Neuronal stem cell (in vitro differentiated cells): ENCODE data around the gene TMEM163.

ENCODE experiments used
- DNase-seq: peaks from one replicate; pipeline ENCODE4 v3.0.0-alpha.2; 2013; ENCODE audit warnings: low spot score
- H2AFZ ChIP-seq: one replicate; pipeline ENCODE4 v1.6.1; 2013; ENCODE audit warnings: mild to moderate bottlenecking, low read length, inconsistent platforms
- H2AK5ac ChIP-seq: 2 replicates; pipeline ENCODE4 v1.6.1; 2013; ENCODE audit warnings: low read depth, mild to moderate bottlenecking, inconsistent platforms, low read length, moderate library complexity, mixed read lengths
- H2BK120ac ChIP-seq: 2 replicates; pipeline ENCODE4 v1.6.1; 2013; ENCODE audit warnings: low read depth, mild to moderate bottlenecking, inconsistent platforms, low read length, moderate library complexity, mixed read lengths
- H2BK12ac ChIP-seq: one replicate; pipeline ENCODE4 v1.6.1; 2013; ENCODE audit warnings: low read length, inconsistent platforms
- H2BK15ac ChIP-seq: 2 replicates; pipeline ENCODE4 v1.6.1; 2013; ENCODE audit warnings: mild to moderate bottlenecking, low read length, inconsistent platforms, mixed read lengths
- H2BK5ac ChIP-seq: one replicate; pipeline ENCODE4 v1.6.1; 2013; ENCODE audit warnings: inconsistent platforms, mild to moderate bottlenecking, low read length, moderate library complexity
- H3K14ac ChIP-seq: one replicate; pipeline ENCODE4 v1.6.1; 2013; ENCODE audit warnings: low read length, inconsistent platforms
- H3K18ac ChIP-seq: 2 replicates; pipeline ENCODE4 v1.6.1; 2013; ENCODE audit warnings: low read length, inconsistent platforms
- H3K23ac ChIP-seq: 2 replicates; pipeline ENCODE4 v1.6.1; 2013; ENCODE audit warnings: low read depth, mild to moderate bottlenecking, mixed read lengths, low read length, inconsistent platforms; ENCODE audit not compliant: poor library complexity
- H3K27ac ChIP-seq: replicated peaks from 3 replicates; pipeline ENCODE4 v1.5.1; 2013; ENCODE audit warnings: low read length, inconsistent platforms
- H3K27me3 ChIP-seq, 3 experiments: 2 replicates each; pipeline ENCODE4 v1.6.1; 2013; ENCODE audit warnings: low read length in 3 of 3, mild to moderate bottlenecking in 2 of 3, inconsistent platforms in 1 of 3, low read depth in 1 of 3, mixed read lengths in 1 of 3, moderate library complexity in 1 of 3; ENCODE audit not compliant: control insufficient read depth in 3 of 3, insufficient read depth in 3 of 3
- H3K36me3 ChIP-seq, 2 donors: replicated peaks in 1 of 2; 2 replicates each; pipeline ENCODE4 v1.6.1; 2013; ENCODE audit warnings: low read length in 2 of 2; ENCODE audit not compliant: control insufficient read depth in 2 of 2, insufficient read depth in 2 of 2
- H3K4ac ChIP-seq: 2 replicates; pipeline ENCODE4 v1.6.1; 2013; ENCODE audit warnings: inconsistent platforms, mild to moderate bottlenecking, low read length, moderate library complexity
- H3K4me1 ChIP-seq, 2 donors: 1 replicate in 1 of 2; 2 replicates in 1 of 2; pipeline ENCODE4 v1.6.1; 2013; ENCODE audit warnings: low read length in 2 of 2, low read depth in 1 of 2; ENCODE audit not compliant: control insufficient read depth in 2 of 2, insufficient read depth in 1 of 2
- H3K4me2 ChIP-seq: one replicate; pipeline ENCODE4 v1.6.1; 2013; ENCODE audit warnings: mild to moderate bottlenecking, low read length, inconsistent platforms; ENCODE audit not compliant: insufficient read depth, poor library complexity, severe bottlenecking
- H3K4me3 ChIP-seq, 2 donors: 2 replicates each; pipeline ENCODE4 v1.5.1; 2013; ENCODE audit warnings: low read length in 2 of 2, mild to moderate bottlenecking in 2 of 2, inconsistent platforms in 1 of 2, moderate library complexity in 1 of 2
- H3K79me1 ChIP-seq: one replicate; pipeline ENCODE4 v1.6.1; 2013; ENCODE audit warnings: low read depth, mild to moderate bottlenecking, inconsistent platforms, low read length, moderate library complexity
- H3K9ac ChIP-seq: one replicate; pipeline ENCODE4 v1.6.1; 2013; ENCODE audit warnings: mild to moderate bottlenecking, low read depth, low read length, inconsistent platforms; ENCODE audit not compliant: poor library complexity
- H3K9me3 ChIP-seq, 2 donors: replicated peaks in 1 of 2; 2 replicates each; pipeline versions ENCODE3 to v1.6.1; 2013; ENCODE audit warnings: low read length in 2 of 2, mild to moderate bottlenecking in 2 of 2, inconsistent platforms in 1 of 2, low read depth in 1 of 2, mixed read lengths in 1 of 2, moderate library complexity in 1 of 2; ENCODE audit not compliant: control insufficient read depth in 2 of 2, insufficient read depth in 1 of 2
- H4K8ac ChIP-seq: one replicate; pipeline ENCODE4 v1.6.1; 2013; ENCODE audit warnings: low read depth, mild to moderate bottlenecking, inconsistent platforms, low read length, moderate library complexity
- H4K91ac ChIP-seq: one replicate; pipeline ENCODE4 v1.6.1; 2013; ENCODE audit warnings: low read length, low read depth, mild to moderate bottlenecking, inconsistent platforms; ENCODE audit not compliant: poor library complexity
- WGBS, 2 donors: extraction: QIAGEN DNeasy Blood & Tissue Kit; methylation state at CpG; one replicate each; pipeline ENCODE4 v1.1.7; 2013; ENCODE audit warnings: missing lambda C conversion rate in 2 of 2, mixed read lengths in 1 of 2; ENCODE audit not compliant: insufficient read length in 2 of 2, insufficient replicate concordance in 1 of 2; ENCODE audit errors: extremely low coverage in 2 of 2; 5-methylcytosine and 5-hydroxymethylcytosine counted together

The TMEM163 gene

GRCh38 chr2:134425724-134426496 is 292.9 kb downstream of the TMEM163 start:
- no peak overlapping the region for H3K4ac ChIP-seq
- no peak overlapping the region for H2BK12ac ChIP-seq
- no peaks in the 10 kb centered on the region for H3K79me1 ChIP-seq
- no peak overlapping the region for H3K9ac ChIP-seq
- H3K4me2 ChIP-seq: no peak overlapping the region
- 100% methylated on average over 1 to 2 of the region's 6 CpGs for WGBS, 2 donors
- no peak overlapping the region for H2BK15ac ChIP-seq
- no peaks in the 10 kb centered on the region for H3K9me3 ChIP-seq
- H2AK5ac ChIP-seq: no peak overlapping the region
- H3K4me3 ChIP-seq: no peak overlapping the region
- H3K36me3 ChIP-seq: peaks cover 2 to 48% of the 10 kb centered on the region in 2 donors
- no peak overlapping the region for H4K91ac ChIP-seq
- no peak overlapping the region for H2BK120ac ChIP-seq
- no peaks in the 10 kb centered on the region for H3K27me3 ChIP-seq
- H2BK5ac ChIP-seq: no peak overlapping the region
- H3K23ac ChIP-seq: no peak overlapping the region
- no peak overlapping the region for H4K8ac ChIP-seq
- peaks cover 0 to 3% of the 10 kb centered on the region in 2 donors for H3K4me1 ChIP-seq
- H3K18ac ChIP-seq: no peak overlapping the region
- no peak for DNase-seq
- H3K27ac ChIP-seq: no peak overlapping the region
- no peak overlapping the region for H2AFZ ChIP-seq
- H3K14ac ChIP-seq: no peak overlapping the region

DNA sequence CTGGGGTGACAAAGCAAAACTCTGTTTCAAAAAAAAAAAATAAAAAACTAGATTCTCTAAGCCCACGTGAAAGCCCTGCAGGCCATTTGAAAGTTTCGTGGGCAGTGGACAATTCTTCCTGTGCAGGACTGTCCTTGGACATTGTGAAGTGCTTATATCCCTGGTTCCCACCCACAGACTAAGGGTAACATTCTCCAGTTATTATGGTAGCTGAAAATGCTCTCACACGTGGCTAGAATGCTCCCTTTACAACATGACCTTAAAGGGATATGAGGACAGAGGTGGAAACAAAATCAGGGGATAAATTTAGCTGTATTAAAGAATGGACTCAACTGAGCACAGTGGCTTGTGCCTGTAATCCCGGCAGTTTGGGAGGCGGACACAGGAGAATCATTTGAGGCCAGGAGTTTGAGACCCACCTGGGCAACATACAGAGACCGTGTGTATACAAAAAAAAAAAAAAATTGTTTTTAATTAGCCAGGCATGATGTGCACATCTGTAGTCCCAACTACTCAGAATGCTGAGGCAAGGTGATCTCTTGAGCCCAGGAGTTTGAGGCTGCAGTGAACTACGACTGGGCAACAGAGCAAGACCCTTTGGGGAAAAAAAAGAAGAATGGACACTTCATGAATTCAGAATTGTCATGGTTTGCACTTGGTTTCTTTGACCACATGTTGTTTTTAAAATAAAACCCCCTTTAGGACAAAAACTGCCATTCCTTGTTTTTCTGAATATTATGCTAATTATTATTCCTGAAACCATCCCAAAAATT is 297.1 kb downstream of the TMEM163 start:
- H3K23ac ChIP-seq: no peak overlapping the region
- no peak overlapping the region for H3K4me2 ChIP-seq
- H2BK12ac ChIP-seq: no peak overlapping the region
- no peak overlapping the region for H3K14ac ChIP-seq
- no CpG with 5 or more reads among the region's 7 CpGs for WGBS, 2 donors
- no peak overlapping the region for H3K9ac ChIP-seq
- no peak for DNase-seq
- H3K79me1 ChIP-seq: no peaks in the 10 kb centered on the region
- no peak overlapping the region for H2BK120ac ChIP-seq
- no peak overlapping the region for H4K8ac ChIP-seq
- no peak overlapping the region for H3K27ac ChIP-seq
- no peaks in the 10 kb centered on the region for H3K27me3 ChIP-seq
- no peaks in the 10 kb centered on the region for H3K4me1 ChIP-seq
- H2AFZ ChIP-seq: no peak overlapping the region
- H2BK5ac ChIP-seq: no peak overlapping the region
- no peak overlapping the region for H2AK5ac ChIP-seq
- H3K9me3 ChIP-seq: no peaks in the 10 kb centered on the region
- peaks cover 0 to 31% of the 10 kb centered on the region in 2 donors for H3K36me3 ChIP-seq
- H4K91ac ChIP-seq: no peak overlapping the region
- no peak overlapping the region for H2BK15ac ChIP-seq
- no peak overlapping the region for H3K4ac ChIP-seq
- no peak overlapping the region for H3K18ac ChIP-seq
- no peak overlapping the region for H3K4me3 ChIP-seq

- Histone ChIP-seq H2BK120ac (no peak overlapping the region), H2AK5ac (no peak overlapping the region), H3K23ac (no peak overlapping the region), H3K79me1 (no peaks in the 10 kb centered on the region), H3K27me3 (no peaks in the 10 kb centered on the region), H3K18ac (no peak overlapping the region), H3K9me3 (no peaks in the 10 kb centered on the region), H4K91ac (no peak overlapping the region), H2BK5ac (no peak overlapping the region), H2AFZ (no peak overlapping the region), H3K27ac (no peak overlapping the region), H3K36me3 (peaks cover 0 to 26% of the 10 kb centered on the region in 2 donors), H3K4ac (no peak overlapping the region), H3K4me2 (no peak overlapping the region), H3K9ac (no peak overlapping the region), H3K14ac (no peak overlapping the region), H4K8ac (no peak overlapping the region), H3K4me1 (no peaks in the 10 kb centered on the region), H2BK15ac (no peak overlapping the region), H3K4me3 (no peak overlapping the region), H2BK12ac (no peak overlapping the region)
- WGBS, 2 donors: no CpG with 5 or more reads among the region's 3 CpGs
- DNase-seq: no peak
Measured at GRCh38 chr2:134420920-134421319, 297.9 kb downstream of the TMEM163 start.

DNA sequence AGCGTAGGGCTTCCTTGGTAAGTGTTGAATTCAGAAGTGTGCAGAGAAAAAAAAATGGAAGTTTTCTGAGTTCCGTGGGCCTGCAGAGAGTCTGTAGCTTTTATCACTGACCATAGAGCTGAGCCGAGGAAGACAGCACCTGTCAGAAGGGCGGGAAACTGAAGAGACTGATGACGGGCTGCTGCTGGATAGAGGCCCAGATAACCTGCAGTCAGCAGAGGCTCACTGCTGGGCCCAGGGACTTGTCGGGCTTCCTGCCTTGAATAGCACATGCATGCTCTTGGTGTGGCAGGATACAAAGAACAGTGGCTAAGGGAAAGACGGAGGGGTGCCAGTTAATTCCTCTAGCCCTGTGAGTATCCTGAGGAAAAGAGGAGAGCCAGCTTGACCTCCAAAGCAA is 298.5 kb downstream of the TMEM163 start:
- Histone ChIP-seq H3K36me3 (peaks cover 0 to 26% of the 10 kb centered on the region in 2 donors), H4K8ac (no peak overlapping the region), H3K27ac (no peak overlapping the region), H3K4ac (no peak overlapping the region), H2BK5ac (no peak overlapping the region), H3K4me1 (no peaks in the 10 kb centered on the region), H2BK15ac (no peak overlapping the region), H3K23ac (no peak overlapping the region), H3K79me1 (no peaks in the 10 kb centered on the region), H3K4me2 (no peak overlapping the region), H2BK120ac (no peak overlapping the region), H2AFZ (no peak overlapping the region), H3K14ac (no peak overlapping the region), H3K9me3 (no peaks in the 10 kb centered on the region), H3K18ac (peak overlapping the region; percentile 35), H2AK5ac (no peak overlapping the region), H3K4me3 (no peak overlapping the region), H3K9ac (no peak overlapping the region), H4K91ac (no peak overlapping the region), H2BK12ac (no peak overlapping the region), H3K27me3 (no peaks in the 10 kb centered on the region)
- WGBS, 2 donors: no CpG with 5 or more reads among the region's 7 CpGs
- DNase-seq: no peak
